Activated naive CD8-positive, alpha-beta T cell (primary cell): ENCODE results near the gene GRIK3.

Experiments used
- H3K27ac Mint-ChIP-seq: one replicate; pipeline ENCODE4 v1.8.0; 2021; ENCODE audit warnings: mixed read lengths
- H3K27me3 Mint-ChIP-seq: one replicate; pipeline ENCODE4 v1.8.0; 2021; ENCODE audit warnings: mixed read lengths
- H3K36me3 Mint-ChIP-seq: one replicate; pipeline ENCODE4 v1.8.0; 2021; ENCODE audit warnings: mixed read lengths
- H3K4me1 Mint-ChIP-seq: one replicate; pipeline ENCODE4 v1.8.0; 2021; ENCODE audit warnings: low read depth, mixed read lengths
- H3K4me3 Mint-ChIP-seq: one replicate; pipeline ENCODE4 v1.8.0; 2021; ENCODE audit warnings: mild to moderate bottlenecking, mixed read lengths
- H3K9me3 Mint-ChIP-seq: one replicate; pipeline ENCODE4 v1.8.0; 2021; ENCODE audit warnings: low read depth, mixed read lengths

GRIK3 gene

DNA sequence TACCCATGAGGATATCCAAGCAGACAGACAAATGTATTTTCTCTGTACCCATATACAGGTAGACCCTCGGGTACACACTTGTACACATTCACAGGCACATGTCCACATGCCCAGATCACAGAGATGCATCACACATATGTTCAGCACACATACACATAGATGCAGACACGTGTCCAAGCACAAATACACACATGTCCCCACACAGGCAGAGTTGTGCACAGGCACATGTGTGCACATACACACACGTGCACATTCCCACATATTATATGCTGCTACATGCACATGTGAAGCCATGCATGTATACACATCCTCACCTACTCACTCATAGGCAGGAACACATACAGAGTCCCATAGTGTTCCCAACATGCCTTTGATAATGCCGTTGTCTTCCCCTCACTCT is 219.5 kb downstream of the GRIK3 start:
- Mint-ChIP-seq H3K27ac (no peak overlapping the region), H3K4me1 (no peaks in the 10 kb centered on the region), H3K9me3 (no peaks in the 10 kb centered on the region), H3K27me3 (no peaks in the 10 kb centered on the region), H3K36me3 (no peaks in the 10 kb centered on the region), H3K4me3 (no peak overlapping the region)

DNA sequence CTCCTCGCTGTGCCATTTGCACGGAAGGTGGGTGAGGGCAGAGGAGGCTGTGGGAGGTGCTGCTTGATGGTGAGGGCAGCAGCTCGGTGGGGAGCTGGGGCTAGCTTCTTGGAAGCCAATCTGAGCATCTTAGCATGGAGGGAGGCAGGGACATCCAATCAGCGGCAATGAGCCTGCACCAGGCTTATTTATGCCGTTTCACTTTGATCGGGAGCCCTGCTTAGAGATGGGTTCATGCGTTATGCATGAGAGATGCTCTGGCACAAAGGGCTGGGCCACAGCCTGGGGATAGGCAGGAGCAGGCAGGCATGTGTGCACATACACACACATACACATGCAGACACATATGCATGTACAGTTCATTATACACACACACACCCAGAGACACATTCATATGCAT is 220.2 kb downstream of the GRIK3 start:
- Mint-ChIP-seq H3K27me3 (no peaks in the 10 kb centered on the region), H3K9me3 (no peaks in the 10 kb centered on the region), H3K4me3 (no peak overlapping the region), H3K36me3 (no peaks in the 10 kb centered on the region), H3K27ac (no peak overlapping the region), H3K4me1 (no peaks in the 10 kb centered on the region)

DNA sequence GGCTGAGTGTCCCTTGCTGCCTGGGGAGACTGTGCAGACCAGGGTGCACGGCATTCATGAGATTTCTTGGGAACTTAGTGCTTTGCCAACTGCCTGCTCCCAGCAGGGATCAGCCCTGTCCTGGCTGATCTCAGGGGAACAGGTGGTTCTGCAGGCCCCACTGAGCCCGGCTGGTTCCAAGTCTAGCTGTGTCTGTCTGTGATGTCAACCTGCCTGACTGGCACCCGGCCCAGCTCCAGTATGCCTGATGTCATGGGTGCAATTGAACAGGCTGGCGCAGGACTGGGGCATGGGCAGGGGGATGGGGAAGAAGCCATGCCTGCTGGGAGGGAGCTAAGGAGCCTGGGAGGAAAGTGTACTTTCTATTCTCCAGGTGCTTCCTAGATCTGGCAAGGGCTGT is 227.1 kb downstream of the GRIK3 start:
- Mint-ChIP-seq H3K27me3 (no peaks in the 10 kb centered on the region), H3K4me1 (no peaks in the 10 kb centered on the region), H3K36me3 (no peaks in the 10 kb centered on the region), H3K27ac (no peak overlapping the region), H3K4me3 (no peak overlapping the region), H3K9me3 (no peaks in the 10 kb centered on the region)

DNA sequence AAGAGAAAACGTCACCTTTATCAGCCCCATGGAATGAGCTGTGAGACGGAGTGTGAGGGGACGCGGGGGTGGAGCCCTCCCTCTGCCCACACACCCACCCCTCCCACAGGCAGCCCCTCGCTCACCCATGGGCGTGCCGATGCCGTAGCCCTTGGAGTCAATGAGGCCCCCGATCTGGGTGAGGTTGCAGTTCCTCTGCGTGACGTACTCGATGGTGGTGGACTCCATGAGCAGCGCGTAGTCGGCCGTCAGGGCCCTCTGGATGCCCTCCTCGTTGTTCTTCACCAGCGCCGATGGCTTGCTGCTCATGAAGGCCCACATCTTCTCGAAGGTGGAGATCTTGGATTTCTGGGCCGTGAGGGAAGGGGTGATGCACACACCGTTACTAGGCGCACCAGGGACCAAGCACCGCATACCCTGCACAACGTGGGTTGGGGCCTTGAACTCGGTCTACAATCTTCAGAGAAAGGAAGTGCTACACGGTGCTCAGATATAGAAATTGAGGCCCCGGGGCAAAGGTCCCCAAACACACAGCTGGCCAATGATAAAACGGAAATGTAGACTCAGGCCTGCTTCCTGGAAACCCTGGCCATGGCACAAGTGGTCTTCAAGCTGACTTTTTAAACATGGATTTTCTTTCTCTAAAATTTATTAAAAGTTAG is 228.2 kb downstream of the GRIK3 start:
- no peak overlapping the region for H3K4me3 Mint-ChIP-seq
- no peaks in the 10 kb centered on the region for H3K9me3 Mint-ChIP-seq
- no peaks in the 10 kb centered on the region for H3K36me3 Mint-ChIP-seq
- no peaks in the 10 kb centered on the region for H3K4me1 Mint-ChIP-seq
- no peaks in the 10 kb centered on the region for H3K27me3 Mint-ChIP-seq
- no peak overlapping the region for H3K27ac Mint-ChIP-seq

DNA sequence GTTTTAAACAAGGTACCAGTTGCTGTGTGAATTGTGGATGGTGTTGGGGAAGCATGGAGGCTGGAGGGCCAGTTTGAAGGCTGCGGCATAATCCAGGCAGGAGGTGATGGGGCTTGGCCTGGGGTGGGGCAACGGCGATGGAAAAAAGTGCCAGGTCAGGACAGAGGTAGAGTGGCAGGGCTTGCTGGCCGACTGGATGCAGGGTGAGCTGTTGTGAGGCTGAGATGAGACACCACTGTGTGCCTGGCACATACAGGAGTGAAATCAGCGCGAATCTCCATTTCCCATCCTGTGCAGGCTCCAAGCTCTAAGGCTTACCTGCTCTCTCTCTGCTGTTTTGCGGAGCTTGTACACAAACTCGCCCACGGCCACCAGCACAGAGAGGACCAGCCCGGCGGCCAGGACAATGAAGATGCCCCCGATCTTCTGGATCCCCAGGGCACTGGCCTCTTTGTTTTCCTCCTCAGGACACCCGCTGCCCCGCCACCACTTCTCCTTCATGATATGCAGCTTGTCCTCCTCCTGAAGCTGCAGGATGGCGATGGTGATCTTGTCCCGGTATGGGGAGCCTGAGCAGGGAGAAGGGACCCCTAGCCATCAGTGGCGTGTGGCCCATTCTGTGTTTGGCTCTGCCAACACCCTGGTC is 229.5 kb downstream of the GRIK3 start:
- H3K27me3 Mint-ChIP-seq: no peaks in the 10 kb centered on the region
- no peaks in the 10 kb centered on the region for H3K4me1 Mint-ChIP-seq
- H3K27ac Mint-ChIP-seq: no peak overlapping the region
- no peaks in the 10 kb centered on the region for H3K36me3 Mint-ChIP-seq
- no peaks in the 10 kb centered on the region for H3K9me3 Mint-ChIP-seq
- no peak overlapping the region for H3K4me3 Mint-ChIP-seq

DNA sequence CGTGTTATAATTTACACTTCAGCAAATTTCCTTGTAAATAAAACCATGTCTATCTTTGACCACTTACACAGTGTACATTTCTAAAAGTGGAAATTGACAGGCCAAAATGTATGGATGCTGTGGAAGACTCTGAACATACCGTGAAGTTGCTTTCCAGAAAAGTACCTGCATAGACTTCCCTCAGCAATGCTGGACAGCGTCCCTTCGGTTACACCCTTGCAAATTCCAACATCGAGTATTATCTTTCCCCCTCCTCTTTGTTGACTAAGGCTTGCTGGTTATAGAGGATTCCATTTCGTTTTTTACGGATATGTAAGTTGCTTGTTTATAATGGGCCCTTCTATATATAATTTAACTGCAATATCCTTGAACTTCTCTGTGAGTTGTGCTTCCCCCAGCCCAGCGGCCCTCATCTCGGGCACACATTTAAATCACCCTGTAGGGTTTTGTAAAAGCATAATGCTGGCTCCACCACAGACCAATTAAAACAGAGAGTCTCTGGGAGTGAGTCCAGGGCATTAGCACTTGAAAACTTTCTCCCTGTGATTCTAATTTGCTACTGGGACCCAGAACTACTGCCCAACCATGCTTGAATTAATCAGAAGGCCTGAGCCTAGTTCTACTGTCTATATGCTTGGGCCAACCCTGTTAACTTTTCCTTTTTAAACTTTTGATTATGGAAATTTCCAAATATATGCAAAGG is 230.3 kb downstream of the GRIK3 start:
- Mint-ChIP-seq H3K4me3 (no peak overlapping the region), H3K4me1 (no peaks in the 10 kb centered on the region), H3K36me3 (no peaks in the 10 kb centered on the region), H3K9me3 (no peaks in the 10 kb centered on the region), H3K27ac (no peak overlapping the region), H3K27me3 (no peaks in the 10 kb centered on the region)

DNA sequence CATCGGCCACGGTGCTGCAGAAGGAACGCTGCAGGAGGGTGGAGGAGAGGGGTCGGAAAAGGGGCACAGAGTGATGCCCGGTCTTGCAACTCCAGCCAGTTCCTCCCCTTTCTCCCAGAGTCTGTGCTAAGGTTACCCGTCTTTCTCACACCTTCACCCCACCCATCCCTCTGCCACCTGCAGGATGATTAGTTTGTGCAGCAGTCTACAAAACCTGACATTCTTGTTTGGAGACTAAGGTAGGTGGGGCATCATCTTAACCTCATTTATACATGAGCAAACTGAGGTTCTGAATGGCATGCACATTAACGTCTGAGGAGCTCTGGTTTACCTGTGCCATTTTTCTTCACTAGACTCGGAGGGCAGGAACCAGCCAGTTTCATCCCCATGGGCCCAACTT is 232.3 kb downstream of the GRIK3 start:
- H3K4me1 Mint-ChIP-seq: no peaks in the 10 kb centered on the region
- no peak overlapping the region for H3K4me3 Mint-ChIP-seq
- no peaks in the 10 kb centered on the region for H3K27me3 Mint-ChIP-seq
- no peak overlapping the region for H3K27ac Mint-ChIP-seq
- no peaks in the 10 kb centered on the region for H3K9me3 Mint-ChIP-seq
- no peaks in the 10 kb centered on the region for H3K36me3 Mint-ChIP-seq

DNA sequence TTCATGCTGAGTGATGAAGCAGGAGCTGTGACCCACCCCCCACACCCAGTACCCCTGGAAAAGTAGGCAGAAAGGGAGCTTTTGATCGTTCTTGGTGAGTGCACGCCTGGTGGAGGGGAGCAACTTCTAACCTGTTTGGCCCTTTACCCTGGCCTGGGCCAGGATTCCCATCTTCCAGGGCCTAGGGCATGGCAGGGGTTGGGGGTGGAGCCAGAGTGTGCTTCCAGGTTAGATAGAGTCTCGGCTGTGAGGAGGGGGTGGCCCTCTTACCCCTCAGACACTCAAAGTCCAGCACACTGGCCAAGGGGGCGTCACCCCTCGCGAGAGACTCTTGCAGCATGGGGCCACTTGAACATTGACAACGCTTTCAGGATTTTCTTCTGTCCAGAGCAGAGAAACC is 236.6 kb downstream of the GRIK3 start:
- Mint-ChIP-seq H3K27ac (no peak overlapping the region), H3K4me1 (no peaks in the 10 kb centered on the region), H3K9me3 (no peaks in the 10 kb centered on the region), H3K27me3 (no peaks in the 10 kb centered on the region), H3K4me3 (no peak overlapping the region), H3K36me3 (no peaks in the 10 kb centered on the region)

DNA sequence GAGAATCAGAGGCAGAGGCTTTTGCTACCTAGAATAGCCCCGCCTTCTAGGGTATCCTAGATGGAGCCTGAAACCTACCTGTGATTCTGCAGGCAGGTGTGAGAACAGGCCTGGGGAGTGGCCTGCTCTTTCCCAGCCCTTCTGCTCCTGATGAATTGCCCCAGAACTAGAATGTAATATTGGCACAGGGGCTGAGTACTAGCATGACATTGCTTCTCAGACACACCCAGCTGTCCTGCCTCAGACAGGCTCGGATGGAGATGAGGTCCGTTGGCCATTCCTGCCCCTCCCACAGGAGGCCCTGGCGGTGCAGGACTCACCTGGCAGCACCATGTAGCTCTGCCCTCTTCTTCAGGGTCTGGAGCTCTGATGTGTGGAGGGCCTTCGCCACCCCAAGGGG is 237.6 kb downstream of the GRIK3 start:
- Mint-ChIP-seq H3K36me3 (no peaks in the 10 kb centered on the region), H3K4me3 (no peak overlapping the region), H3K9me3 (no peaks in the 10 kb centered on the region), H3K27me3 (no peaks in the 10 kb centered on the region), H3K4me1 (no peaks in the 10 kb centered on the region), H3K27ac (no peak overlapping the region)

DNA sequence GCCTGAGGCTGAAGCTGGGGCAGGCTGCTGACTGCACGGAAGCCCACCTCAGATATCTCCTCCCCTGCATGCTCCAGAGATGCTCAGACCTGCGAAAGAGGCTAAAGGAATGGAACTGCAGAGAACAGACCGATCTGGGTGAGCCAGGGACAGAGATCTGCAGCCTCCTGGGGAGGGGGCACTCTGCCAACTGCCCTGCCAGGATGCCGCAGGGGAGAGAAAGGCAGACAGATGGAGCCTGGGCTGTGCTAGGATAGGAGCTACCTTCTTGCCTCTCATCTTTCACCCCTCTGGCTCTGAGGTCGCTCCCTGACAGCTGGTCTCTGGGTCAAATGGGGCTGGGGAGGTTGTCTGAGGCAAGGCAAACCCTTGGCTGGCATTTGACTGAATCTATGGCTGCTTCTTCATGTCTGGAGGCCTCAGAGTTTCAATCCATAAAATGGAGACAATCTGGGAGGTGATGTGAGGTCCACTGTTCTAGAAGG is 238.2 kb downstream of the GRIK3 start:
- Mint-ChIP-seq H3K27ac (no peak overlapping the region), H3K4me3 (no peak overlapping the region), H3K27me3 (no peaks in the 10 kb centered on the region), H3K9me3 (no peaks in the 10 kb centered on the region), H3K36me3 (no peaks in the 10 kb centered on the region), H3K4me1 (no peaks in the 10 kb centered on the region)

DNA sequence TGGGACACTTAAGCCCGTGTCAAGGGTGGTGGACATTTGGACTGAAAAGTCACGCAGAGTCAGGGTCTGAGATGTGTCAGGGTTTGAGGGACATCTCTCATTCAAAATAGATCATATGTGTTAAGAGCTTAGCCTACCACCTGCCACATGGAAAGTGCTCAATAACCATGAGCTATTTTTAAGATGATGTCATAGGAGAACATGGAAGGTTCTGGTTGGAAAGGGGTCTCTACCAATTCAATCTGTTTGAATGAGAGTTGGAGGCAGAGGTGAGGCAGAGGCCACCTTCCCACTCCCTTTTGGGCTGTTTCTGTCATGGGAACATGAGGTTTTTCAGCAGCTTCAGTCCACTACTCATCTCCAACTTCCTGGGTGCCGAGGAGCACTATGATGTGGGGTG is 239.9 kb downstream of the GRIK3 start:
- Mint-ChIP-seq H3K4me3 (no peak overlapping the region), H3K4me1 (no peaks in the 10 kb centered on the region), H3K36me3 (no peaks in the 10 kb centered on the region), H3K27me3 (peaks cover 2% of the 10 kb centered on the region), H3K9me3 (no peaks in the 10 kb centered on the region), H3K27ac (no peak overlapping the region)

DNA sequence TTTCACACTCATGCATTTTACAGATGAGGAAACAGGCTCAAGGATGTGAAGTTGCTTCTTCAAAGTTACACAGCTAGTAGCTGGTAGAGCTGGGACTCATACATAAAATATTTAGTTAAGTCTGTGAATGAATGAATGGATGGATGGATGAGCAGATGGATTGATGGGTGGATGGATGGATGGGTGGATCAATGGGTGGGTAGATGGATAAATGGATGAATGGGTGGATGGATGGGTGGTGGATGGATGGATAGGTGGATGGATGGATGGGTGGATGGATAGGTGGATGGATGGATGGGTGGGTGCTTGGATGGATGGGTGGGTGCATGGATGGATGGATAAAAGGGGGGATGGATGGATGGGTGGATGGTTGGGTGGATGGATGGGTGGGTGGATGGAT is 240.9 kb downstream of the GRIK3 start:
- Mint-ChIP-seq H3K27ac (no peak overlapping the region), H3K9me3 (no peaks in the 10 kb centered on the region), H3K4me1 (no peaks in the 10 kb centered on the region), H3K4me3 (no peak overlapping the region), H3K36me3 (no peaks in the 10 kb centered on the region), H3K27me3 (peaks cover 4% of the 10 kb centered on the region)

DNA sequence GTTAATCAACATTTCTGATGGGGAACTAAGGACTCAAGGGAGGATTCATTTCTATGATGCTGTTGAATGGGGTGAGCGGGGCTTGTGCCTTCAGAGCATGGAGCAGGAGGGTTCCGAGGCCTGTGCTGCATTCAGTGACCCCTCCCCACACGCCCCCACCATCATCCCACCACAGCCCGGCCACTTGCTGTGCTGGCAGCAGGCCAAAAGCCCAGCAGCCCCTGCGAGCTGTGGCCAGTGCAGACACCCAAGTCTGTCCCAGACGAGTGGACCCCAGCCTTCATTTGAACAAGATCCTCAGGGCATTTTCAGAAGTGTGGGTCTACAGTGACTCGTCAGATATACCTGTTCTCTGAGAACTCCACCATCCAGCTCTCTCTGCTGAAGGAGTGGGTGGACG is 242.0 kb downstream of the GRIK3 start:
- H3K4me3 Mint-ChIP-seq: no peak overlapping the region
- no peak overlapping the region for H3K27ac Mint-ChIP-seq
- H3K4me1 Mint-ChIP-seq: no peaks in the 10 kb centered on the region
- no peaks in the 10 kb centered on the region for H3K36me3 Mint-ChIP-seq
- H3K27me3 Mint-ChIP-seq: peaks cover 6% of the 10 kb centered on the region
- H3K9me3 Mint-ChIP-seq: no peaks in the 10 kb centered on the region

DNA sequence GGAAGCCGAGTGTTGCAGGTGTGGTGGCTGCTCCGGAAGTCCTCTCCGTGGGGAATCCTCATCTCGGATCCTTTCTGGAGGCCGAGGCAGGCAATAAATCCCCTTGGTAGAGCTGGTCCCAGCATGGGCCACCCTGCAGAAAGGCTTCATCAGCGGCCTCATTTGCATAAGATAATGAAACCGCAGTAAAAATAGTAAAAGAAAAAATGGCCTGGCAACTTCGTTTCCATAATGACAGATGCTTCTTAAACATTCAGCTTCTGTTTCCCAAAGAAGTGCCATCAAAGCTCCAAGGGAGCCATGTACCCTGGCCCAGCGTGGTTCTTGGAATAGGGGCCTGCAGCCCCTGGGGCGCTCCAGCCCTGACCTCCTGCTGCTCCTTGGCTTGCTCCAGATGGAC is 244.1 kb downstream of the GRIK3 start:
- H3K4me3 Mint-ChIP-seq: no peak overlapping the region
- no peaks in the 10 kb centered on the region for H3K4me1 Mint-ChIP-seq
- H3K36me3 Mint-ChIP-seq: no peaks in the 10 kb centered on the region
- H3K27ac Mint-ChIP-seq: no peak overlapping the region
- H3K9me3 Mint-ChIP-seq: no peaks in the 10 kb centered on the region
- H3K27me3 Mint-ChIP-seq: peaks cover 6% of the 10 kb centered on the region

DNA sequence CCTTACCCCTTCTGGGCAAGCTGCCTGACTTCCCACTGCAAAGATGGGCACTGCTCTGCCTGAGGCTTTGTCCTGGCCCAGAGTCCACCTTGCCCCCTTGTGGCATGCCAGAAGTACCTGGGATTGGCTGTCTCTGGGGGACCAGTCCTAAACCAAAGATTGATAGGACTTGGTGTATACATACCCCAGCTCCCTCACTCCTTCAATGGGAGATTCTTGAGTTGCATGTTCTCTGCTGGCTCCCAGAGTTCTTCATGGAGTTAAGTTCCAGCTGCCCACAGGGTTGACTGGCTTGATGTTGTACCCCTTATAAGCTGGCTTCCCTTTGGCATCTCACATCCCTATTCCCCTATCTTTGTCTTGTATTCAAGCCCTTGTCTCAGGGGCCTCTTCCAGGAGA is 244.8 kb downstream of the GRIK3 start:
- Mint-ChIP-seq H3K27me3 (peaks cover 6% of the 10 kb centered on the region), H3K27ac (no peak overlapping the region)

More for the DNA sequence above, 244.8 kb downstream of the GRIK3 start:
- no peak overlapping the region for H3K4me3 Mint-ChIP-seq
- no peaks in the 10 kb centered on the region for H3K4me1 Mint-ChIP-seq
- no peaks in the 10 kb centered on the region for H3K9me3 Mint-ChIP-seq
- H3K36me3 Mint-ChIP-seq: no peaks in the 10 kb centered on the region
